RWPE2 (cell line): Measurements from ENCODE around the gene RNF214.

Experiments used
- ATAC-seq: fragments of 200-7000 bp; cut with Tn5 transposase; 3 replicates; pipeline ENCODE4 v1.9.1; 2021; ENCODE audit warnings: low read depth
- DNase-seq: peaks from one replicate; pipeline ENCODE4 v3.0.0-alpha.2; 2020; ENCODE audit warnings: low spot score
- H3K27ac ChIP-seq: fragments of 450-650 bp; 2 replicates; pipeline ENCODE4 v1.5.1; 2017; ENCODE audit warnings: mild to moderate bottlenecking; ENCODE audit not compliant: poor library complexity, severe bottlenecking
- H3K27me3 ChIP-seq: fragments of 250-450 bp; sonication (Bioruptor Pico); 2 replicates; pipeline ENCODE4 v1.5.1; 2021; ENCODE audit warnings: mild to moderate bottlenecking, moderate library complexity; ENCODE audit not compliant: insufficient read depth, poor library complexity, severe bottlenecking
- H3K36me3 ChIP-seq: fragments of 250-450 bp; sonication (Bioruptor Pico); 2 replicates; pipeline ENCODE4 v1.5.1; 2020; ENCODE audit warnings: low read depth, mild to moderate bottlenecking, moderate library complexity
- H3K4me1 ChIP-seq: fragments of 250-450 bp; sonication (Bioruptor Pico); 2 replicates; pipeline ENCODE4 v1.5.1; 2021; ENCODE audit warnings: mild to moderate bottlenecking, moderate library complexity; ENCODE audit not compliant: insufficient read depth, poor library complexity, severe bottlenecking
- H3K4me3 ChIP-seq: fragments of 250-450 bp; sonication (Bioruptor Pico); 2 replicates; pipeline ENCODE4 v1.5.1; 2021; ENCODE audit warnings: mild to moderate bottlenecking, moderate library complexity; ENCODE audit not compliant: severe bottlenecking
- H3K9me3 ChIP-seq: fragments of 250-450 bp; sonication (Bioruptor Pico); 2 replicates; pipeline ENCODE4 v1.5.1; 2021; ENCODE audit warnings: mild to moderate bottlenecking, moderate library complexity; ENCODE audit not compliant: severe bottlenecking
- TF ChIP-seq, protein P1 (sequence below): fragments of 450-650 bp; IDR thresholded peaks from one replicate; pipeline ENCODE4 v1.5.1; 2017; ENCODE audit warnings: mild to moderate bottlenecking, moderate library complexity; ENCODE audit not compliant: poor library complexity, severe bottlenecking

The RNF214 gene

GRCh38 chr11:117284053-117284452, 51.6 kb downstream of the RNF214 start:
- peaks cover 71% of the 10 kb centered on the region for H3K36me3 ChIP-seq

DNA sequence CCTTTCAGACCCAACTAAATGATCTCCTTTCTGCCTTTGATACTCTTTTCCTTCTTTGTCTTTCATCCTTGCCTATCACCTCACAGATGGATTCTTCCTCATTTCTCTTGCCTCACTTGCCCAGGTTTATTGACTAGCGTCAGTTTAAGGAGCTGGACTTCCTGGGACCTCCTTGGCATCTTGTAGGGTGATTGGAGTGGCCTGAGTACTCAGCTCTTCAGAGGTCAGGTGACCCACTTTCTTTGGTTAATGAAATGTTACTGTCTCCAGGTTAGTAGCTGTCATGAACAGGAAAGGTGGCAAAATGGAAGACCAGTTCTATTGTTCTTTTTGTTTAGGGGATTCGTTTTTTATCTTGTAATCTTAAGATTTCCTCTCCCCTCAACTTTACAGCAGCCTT, 54.1 kb downstream of the RNF214 start:
- H3K27ac ChIP-seq = no peak overlapping the region
- H3K4me1 ChIP-seq = no peaks in the 10 kb centered on the region
- ATAC-seq = no peak
- H3K36me3 ChIP-seq = peaks cover 63% of the 10 kb centered on the region
- H3K4me3 ChIP-seq = no peak overlapping the region
- TF ChIP-seq, protein P1, sequence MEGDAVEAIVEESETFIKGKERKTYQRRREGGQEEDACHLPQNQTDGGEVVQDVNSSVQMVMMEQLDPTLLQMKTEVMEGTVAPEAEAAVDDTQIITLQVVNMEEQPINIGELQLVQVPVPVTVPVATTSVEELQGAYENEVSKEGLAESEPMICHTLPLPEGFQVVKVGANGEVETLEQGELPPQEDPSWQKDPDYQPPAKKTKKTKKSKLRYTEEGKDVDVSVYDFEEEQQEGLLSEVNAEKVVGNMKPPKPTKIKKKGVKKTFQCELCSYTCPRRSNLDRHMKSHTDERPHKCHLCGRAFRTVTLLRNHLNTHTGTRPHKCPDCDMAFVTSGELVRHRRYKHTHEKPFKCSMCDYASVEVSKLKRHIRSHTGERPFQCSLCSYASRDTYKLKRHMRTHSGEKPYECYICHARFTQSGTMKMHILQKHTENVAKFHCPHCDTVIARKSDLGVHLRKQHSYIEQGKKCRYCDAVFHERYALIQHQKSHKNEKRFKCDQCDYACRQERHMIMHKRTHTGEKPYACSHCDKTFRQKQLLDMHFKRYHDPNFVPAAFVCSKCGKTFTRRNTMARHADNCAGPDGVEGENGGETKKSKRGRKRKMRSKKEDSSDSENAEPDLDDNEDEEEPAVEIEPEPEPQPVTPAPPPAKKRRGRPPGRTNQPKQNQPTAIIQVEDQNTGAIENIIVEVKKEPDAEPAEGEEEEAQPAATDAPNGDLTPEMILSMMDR = no peak
- DNase-seq = no peak
- no peaks in the 10 kb centered on the region for H3K27me3 ChIP-seq
- no peaks in the 10 kb centered on the region for H3K9me3 ChIP-seq

More at GRCh38 chr11:117284053-117284452, 51.6 kb downstream of the RNF214 start:
- Histone ChIP-seq H3K27me3 (no peaks in the 10 kb centered on the region), H3K4me3 (no peak overlapping the region), H3K9me3 (no peaks in the 10 kb centered on the region), H3K27ac (no peak overlapping the region), H3K4me1 (no peaks in the 10 kb centered on the region)
- ATAC-seq = no peak
- TF ChIP-seq, protein P1 = no peak
- DNase-seq = no peak

DNA sequence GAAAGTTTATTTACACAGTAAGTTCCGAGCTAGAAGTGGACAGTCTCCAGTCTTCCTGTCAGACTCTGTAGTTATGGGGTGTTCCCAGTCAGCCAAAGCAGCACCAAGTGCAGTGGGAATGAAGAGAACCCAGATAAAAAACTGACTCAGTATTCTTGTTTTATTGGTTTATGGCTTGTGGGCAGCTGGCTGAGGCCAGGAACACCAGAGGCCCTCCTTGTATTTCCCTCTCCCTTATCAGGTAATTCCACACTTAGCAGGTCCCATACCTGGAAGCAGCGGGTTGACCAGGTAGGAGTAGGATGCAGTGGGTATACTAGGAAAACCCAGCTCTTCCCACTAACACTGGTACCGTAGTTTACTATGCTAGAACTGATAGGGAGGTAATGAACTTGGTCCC, 55.2 kb downstream of the RNF214 start:
- H3K9me3 ChIP-seq = no peaks in the 10 kb centered on the region
- no peak overlapping the region for H3K27ac ChIP-seq
- TF ChIP-seq, protein P1 = no peak
- peaks cover 52% of the 10 kb centered on the region for H3K36me3 ChIP-seq
- DNase-seq = no peak
- H3K4me1 ChIP-seq = no peaks in the 10 kb centered on the region
- no peak for ATAC-seq
- no peak overlapping the region for H3K4me3 ChIP-seq
- H3K27me3 ChIP-seq = no peaks in the 10 kb centered on the region

DNA sequence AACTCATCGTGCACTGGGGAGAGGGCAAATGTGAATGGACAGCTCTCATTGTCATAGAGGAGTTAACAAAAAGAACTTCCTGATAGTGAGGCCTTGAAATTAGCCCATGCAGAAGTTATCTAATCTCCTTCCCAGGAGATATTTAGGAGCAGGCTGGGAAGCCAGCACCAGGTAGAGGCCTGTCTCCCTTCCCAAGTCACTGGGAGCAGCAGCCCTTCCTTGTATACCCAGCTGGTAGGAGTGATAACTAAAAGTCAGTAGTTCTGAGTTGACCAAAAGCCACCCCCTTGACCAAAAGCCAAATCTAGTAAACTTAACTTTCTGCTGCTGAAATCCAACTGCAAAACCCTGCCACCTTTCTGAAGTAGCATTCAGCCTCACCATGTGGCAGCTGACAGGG, 57.3 kb downstream of the RNF214 start:
- no peak overlapping the region for H3K4me3 ChIP-seq
- DNase-seq = no peak
- ATAC-seq = no peak
- H3K4me1 ChIP-seq = no peaks in the 10 kb centered on the region
- no peaks in the 10 kb centered on the region for H3K27me3 ChIP-seq
- TF ChIP-seq, protein P1 = no peak
- no peaks in the 10 kb centered on the region for H3K9me3 ChIP-seq
- H3K36me3 ChIP-seq = peaks cover 32% of the 10 kb centered on the region
- H3K27ac ChIP-seq = no peak overlapping the region

GRCh38 chr11:117290809-117291396, 58.4 kb downstream of the RNF214 start, which contains the start of gene BACE1-AS:
BACE1-AS (plus strand) TSS chr11:117291346.
- peaks cover 21% of the 10 kb centered on the region for H3K36me3 ChIP-seq
- no peaks in the 10 kb centered on the region for H3K9me3 ChIP-seq
- no peak for ATAC-seq
- TF ChIP-seq, protein P1 = no peak
- no peak for DNase-seq
- no peak within 1 kb of the TSS for H3K27ac ChIP-seq
- no peaks in the 10 kb centered on the region for H3K27me3 ChIP-seq
- no peak within 1 kb of the TSS for H3K4me3 ChIP-seq
- no peaks in the 10 kb centered on the region for H3K4me1 ChIP-seq
